Astrocyte (in vitro differentiated cells and primary cell): ENCODE data around the gene CCDC28B. TPM values are rescaled to one million over a fixed set of nuclear protein-coding genes. Genes with fewer than 3 reads are reported as not detected.
A peak's percentile ranks its signal among the peaks of the same experiment; 100 is the strongest.

Experiments
- DNase-seq: peaks from one replicate; pipeline ENCODE4 v3.0.0-alpha.2; 2010; ENCODE audit warnings: low read depth
- FAIRE-seq: peaks from 2 replicates; lab custom pipeline; 2011; peaks lifted over from hg19 to GRCh38; lab: Jason Lieb, UNC
- H2AFZ ChIP-seq: 2 replicates; pipeline ENCODE4 v1.6.0; 2012; ENCODE audit warnings: low read depth, low read length, inconsistent platforms
- H3K27ac ChIP-seq: 2 replicates; pipeline ENCODE4 v1.5.1; 2011; ENCODE audit warnings: low read depth, low read length, inconsistent platforms
- H3K27me3 ChIP-seq: 2 replicates; pipeline ENCODE4 v1.6.0; 2011; ENCODE audit warnings: low read length, inconsistent platforms; ENCODE audit not compliant: insufficient read depth
- H3K36me3 ChIP-seq: 2 replicates; pipeline ENCODE4 v1.5.1; 2011; ENCODE audit warnings: low read length, inconsistent platforms; ENCODE audit not compliant: insufficient read depth
- H3K4me1 ChIP-seq: 2 replicates; pipeline ENCODE4 v1.5.1; 2011; ENCODE audit warnings: low read length, inconsistent platforms; ENCODE audit not compliant: insufficient read depth
- H3K4me2 ChIP-seq: 2 replicates; pipeline ENCODE4 v1.6.0; 2012; ENCODE audit warnings: low read length, inconsistent platforms
- H3K4me3 ChIP-seq: 2 replicates; pipeline ENCODE4 v1.5.1; 2011; ENCODE audit warnings: low read depth, mild to moderate bottlenecking, low read length, inconsistent platforms; ENCODE audit not compliant: insufficient read depth
- H3K79me2 ChIP-seq: 2 replicates; pipeline ENCODE4 v1.6.0; 2012; ENCODE audit warnings: mild to moderate bottlenecking, low read length, inconsistent platforms; ENCODE audit not compliant: insufficient read depth
- H3K9ac ChIP-seq: 2 replicates; pipeline ENCODE4 v1.6.0; 2012; ENCODE audit warnings: mild to moderate bottlenecking, low read length, inconsistent platforms
- H3K9me3 ChIP-seq: 2 replicates; pipeline ENCODE4 v1.5.1; 2012; ENCODE audit warnings: low read depth, mild to moderate bottlenecking, low read length, inconsistent platforms; ENCODE audit not compliant: insufficient read depth
- H4K20me1 ChIP-seq: 2 replicates; pipeline ENCODE4 v1.6.0; 2012; ENCODE audit warnings: low read length, inconsistent platforms; ENCODE audit not compliant: insufficient read depth
- H3K27ac Mint-ChIP-seq: one replicate; pipeline ENCODE4 v1.8.0; 2021; ENCODE audit warnings: mild to moderate bottlenecking, mixed read lengths; ENCODE audit not compliant: unreplicated experiment
- H3K27me3 Mint-ChIP-seq: one replicate; pipeline ENCODE4 v1.8.0; 2021; ENCODE audit warnings: low read depth, mixed read lengths; ENCODE audit not compliant: unreplicated experiment
- H3K36me3 Mint-ChIP-seq: one replicate; pipeline ENCODE4 v1.8.0; 2021; ENCODE audit warnings: low read depth, mixed read lengths; ENCODE audit not compliant: unreplicated experiment
- H3K4me1 Mint-ChIP-seq: one replicate; pipeline ENCODE4 v1.8.0; 2021; ENCODE audit warnings: low read depth, mixed read lengths; ENCODE audit not compliant: unreplicated experiment
- H3K4me3 Mint-ChIP-seq: one replicate; pipeline ENCODE4 v1.8.0; 2021; ENCODE audit warnings: mild to moderate bottlenecking, moderate library complexity, mixed read lengths; ENCODE audit not compliant: unreplicated experiment
- H3K9me3 Mint-ChIP-seq: one replicate; pipeline ENCODE4 v1.8.0; 2021; ENCODE audit warnings: mild to moderate bottlenecking, mixed read lengths; ENCODE audit not compliant: unreplicated experiment
- CTCF ChIP-seq: IDR thresholded peaks from 2 replicates; pipeline ENCODE4 v1.5.1; 2011; ENCODE audit warnings: low read depth, mild to moderate bottlenecking, inconsistent platforms, low read length, moderate library complexity; ENCODE audit not compliant: insufficient read depth
- EZH2 ChIP-seq: IDR thresholded peaks from 2 replicates; pipeline ENCODE4 v1.6.1; 2012; ENCODE audit warnings: mild to moderate bottlenecking, low read length, inconsistent platforms; ENCODE audit not compliant: insufficient read depth
- total RNA-seq: library from RNA; stranded (reverse); gene quantifications from 2 replicates; pipeline ENCODE4 v1.2.1, GENCODE V29; 2021

CCDC28B gene
- total RNA-seq, 1 donor from 2014 or later: 16.0 TPM

DNA sequence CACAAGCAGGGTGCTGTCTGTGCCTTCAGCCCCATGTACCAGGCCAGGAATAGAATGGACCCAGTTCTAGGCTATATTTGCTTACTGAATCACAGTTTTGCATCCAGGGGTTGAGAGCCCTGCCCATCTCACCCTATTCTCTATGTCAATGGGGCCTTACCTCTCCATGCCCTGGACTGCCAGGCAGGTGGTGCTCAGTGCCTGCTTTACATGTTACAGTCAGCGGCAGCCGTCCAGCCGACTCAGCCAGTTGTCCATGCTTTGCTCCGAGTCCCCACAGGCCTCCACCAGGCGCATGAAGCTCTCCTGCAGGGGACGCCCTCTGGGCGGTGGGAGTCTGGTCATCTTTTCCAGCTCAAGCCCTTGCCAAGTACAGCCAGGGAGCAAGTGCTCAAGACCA is 34.4 kb downstream of the CCDC28B start:
- H3K4me2 ChIP-seq: no peak overlapping the region
- no peak overlapping the region for H2AFZ ChIP-seq
- H3K36me3 Mint-ChIP-seq: peaks cover 8% of the 10 kb centered on the region
- no peaks in the 10 kb centered on the region for H3K79me2 ChIP-seq
- no peak for FAIRE-seq
- no peak overlapping the region for H3K4me3 Mint-ChIP-seq
- peaks cover 12% of the 10 kb centered on the region for H3K4me1 ChIP-seq
- no peak overlapping the region for H3K4me3 ChIP-seq
- H3K9ac ChIP-seq: peak overlapping the region; percentile 70
- no peaks in the 10 kb centered on the region for H3K27me3 Mint-ChIP-seq
- no peaks in the 10 kb centered on the region for H3K9me3 ChIP-seq
- no peaks in the 10 kb centered on the region for H3K27me3 ChIP-seq
- no peaks in the 10 kb centered on the region for H3K9me3 Mint-ChIP-seq
- peaks cover 7% of the 10 kb centered on the region for H3K4me1 Mint-ChIP-seq
- no peaks in the 10 kb centered on the region for H4K20me1 ChIP-seq
- peaks cover 11% of the 10 kb centered on the region for H3K36me3 ChIP-seq
- no peak for DNase-seq
- peak overlapping the region; percentile 91 for H3K27ac ChIP-seq
- H3K27ac Mint-ChIP-seq: no peak overlapping the region
- TF ChIP-seq EZH2 (no peak), CTCF (no peak)

GRCh38 chr1:32239337-32239736 is 38.9 kb downstream of the CCDC28B start:
- H3K79me2 ChIP-seq: no peaks in the 10 kb centered on the region
- TF ChIP-seq EZH2 (no peak), CTCF (no peak)
- no peak overlapping the region for H3K4me2 ChIP-seq
- peaks cover 7% of the 10 kb centered on the region for H3K4me1 Mint-ChIP-seq
- H3K9ac ChIP-seq: no peak overlapping the region
- H4K20me1 ChIP-seq: no peaks in the 10 kb centered on the region
- H3K36me3 Mint-ChIP-seq: peaks cover 2% of the 10 kb centered on the region
- H3K36me3 ChIP-seq: no peaks in the 10 kb centered on the region
- H3K4me3 ChIP-seq: no peak overlapping the region
- H3K9me3 ChIP-seq: no peaks in the 10 kb centered on the region
- no peak overlapping the region for H2AFZ ChIP-seq
- FAIRE-seq (no peak), DNase-seq (no peak)
- peak overlapping the region; percentile 67 for H3K4me3 Mint-ChIP-seq
- peaks cover 28% of the 10 kb centered on the region for H3K4me1 ChIP-seq
- no peak overlapping the region for H3K27ac ChIP-seq
- H3K27me3 Mint-ChIP-seq: no peaks in the 10 kb centered on the region
- no peaks in the 10 kb centered on the region for H3K27me3 ChIP-seq
- no peaks in the 10 kb centered on the region for H3K9me3 Mint-ChIP-seq
- H3K27ac Mint-ChIP-seq: peak overlapping the region; percentile 24

DNA sequence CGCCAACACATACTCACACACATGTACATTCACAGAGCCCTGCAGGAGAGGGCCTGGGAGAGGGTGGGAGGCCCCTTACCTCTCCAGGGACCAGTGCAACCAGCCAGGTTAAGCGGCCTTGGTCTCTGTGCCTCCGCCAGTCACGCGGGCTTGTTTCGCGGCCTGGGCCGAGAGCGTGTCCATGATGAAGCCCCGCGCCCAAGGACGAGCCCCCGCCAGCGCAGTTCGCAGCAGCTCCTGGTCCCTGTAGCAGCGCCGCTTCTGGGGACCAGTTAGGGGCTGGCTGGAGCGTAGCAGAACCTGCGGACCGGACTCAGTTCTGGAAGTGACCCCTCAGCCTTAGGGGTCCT is 39.4 kb downstream of the CCDC28B start:
- no peaks in the 10 kb centered on the region for H3K36me3 ChIP-seq
- no peaks in the 10 kb centered on the region for H4K20me1 ChIP-seq
- Mint-ChIP-seq H3K9me3 (no peaks in the 10 kb centered on the region), H3K27me3 (no peaks in the 10 kb centered on the region), H3K36me3 (peaks cover 2% of the 10 kb centered on the region), H3K27ac (no peak overlapping the region), H3K4me1 (peaks cover 7% of the 10 kb centered on the region), H3K4me3 (peak overlapping the region; percentile 90)
- no peaks in the 10 kb centered on the region for H3K9me3 ChIP-seq
- DNase-seq (no peak), FAIRE-seq (no peak)
- peak overlapping the region; percentile 91 for H2AFZ ChIP-seq
- peak overlapping the region; percentile 87 for H3K4me2 ChIP-seq
- H3K4me1 ChIP-seq: peaks cover 28% of the 10 kb centered on the region
- peak overlapping the region; percentile 76 for H3K9ac ChIP-seq
- no peaks in the 10 kb centered on the region for H3K79me2 ChIP-seq
- no peaks in the 10 kb centered on the region for H3K27me3 ChIP-seq
- peak overlapping the region; percentile 56 for H3K4me3 ChIP-seq
- no peak for TF ChIP-seq EZH2
- no peak for TF ChIP-seq CTCF
- no peak overlapping the region for H3K27ac ChIP-seq
